Measurements from ENCODE around the gene B4GALT5. TPM values are rescaled to one million over a fixed set of nuclear protein-coding genes. Genes with fewer than 3 reads are reported as not detected.

The B4GALT5 gene
- total RNA-seq, 2 donors from 2014 or later = 34.5 to 56.2 TPM

GRCh38 chr20:49757597-49757996 lies 43.9 kb upstream of the B4GALT5 start:
- Histone ChIP-seq H3K4me3 (no peak overlapping the region), H3K9me3 (no peaks in the 10 kb centered on the region)
- intact Hi-C loops (cut with DNase I) = no loop called here

GRCh38 chr20:49756241-49756640 lies 42.6 kb upstream of the B4GALT5 start:
- no peak overlapping the region for H3K4me3 ChIP-seq
- intact Hi-C loops (cut with DNase I) = no loop called here
- DNase-seq = no peak
- no peaks in the 10 kb centered on the region for H3K27me3 ChIP-seq
- no peaks in the 10 kb centered on the region for H3K9me3 ChIP-seq
- no peak overlapping the region for H3K9ac ChIP-seq (ENCODE audit: low read depth in 2 of 2, low read length in 2 of 2)
- no peak overlapping the region for H3K27ac ChIP-seq
- H3K4me1 ChIP-seq = no peaks in the 10 kb centered on the region
- H3K36me3 ChIP-seq = no peaks in the 10 kb centered on the region
- TF ChIP-seq CTCF (IDR thresholded peaks at IDR 0.05) = no peak

More at GRCh38 chr20:49757597-49757996, 43.9 kb upstream of the B4GALT5 start:
- no peak for TF ChIP-seq CTCF (IDR thresholded peaks at IDR 0.05)
- Histone ChIP-seq H3K4me1 (no peaks in the 10 kb centered on the region), H3K27ac (no peak overlapping the region), H3K36me3 (no peaks in the 10 kb centered on the region), H3K9ac (ENCODE audit: low read depth in 2 of 2, low read length in 2 of 2) (no peak overlapping the region), H3K27me3 (no peaks in the 10 kb centered on the region)
- no peak for DNase-seq

GRCh38 chr20:49754596-49754995 lies 40.9 kb upstream of the B4GALT5 start:
- no peak for TF ChIP-seq CTCF (IDR thresholded peaks at IDR 0.05)
- Histone ChIP-seq H3K9me3 (no peaks in the 10 kb centered on the region), H3K27ac (no peak overlapping the region), H3K4me1 (no peaks in the 10 kb centered on the region), H3K9ac (ENCODE audit: low read depth in 2 of 2, low read length in 2 of 2) (no peak overlapping the region), H3K4me3 (no peak overlapping the region), H3K36me3 (no peaks in the 10 kb centered on the region), H3K27me3 (no peaks in the 10 kb centered on the region)
- DNase-seq = no peak
- intact Hi-C loops (cut with DNase I) = no loop called here

GRCh38 chr20:49753133-49753532 lies 39.5 kb upstream of the B4GALT5 start:
- Histone ChIP-seq H3K9me3 (no peaks in the 10 kb centered on the region), H3K27ac (no peak overlapping the region), H3K9ac (ENCODE audit: low read depth in 2 of 2, low read length in 2 of 2) (no peak overlapping the region), H3K4me3 (no peak overlapping the region), H3K4me1 (peaks cover 2% of the 10 kb centered on the region), H3K27me3 (no peaks in the 10 kb centered on the region), H3K36me3 (no peaks in the 10 kb centered on the region)
- intact Hi-C loops (cut with DNase I) = no loop called here
- no peak for DNase-seq
- no peak for TF ChIP-seq CTCF (IDR thresholded peaks at IDR 0.05)

GRCh38 chr20:49752201-49752903 lies 38.7 kb upstream of the B4GALT5 start:
- intact Hi-C loops (cut with DNase I) = no loop called here
- H3K9me3 ChIP-seq = no peaks in the 10 kb centered on the region
- H3K4me3 ChIP-seq = no peak overlapping the region
- H3K4me1 ChIP-seq = peaks cover 6% of the 10 kb centered on the region
- no peak for TF ChIP-seq CTCF (IDR thresholded peaks at IDR 0.05)
- no peak overlapping the region for H3K27ac ChIP-seq
- H3K27me3 ChIP-seq = no peaks in the 10 kb centered on the region
- no peak overlapping the region for H3K9ac ChIP-seq (ENCODE audit: low read depth in 2 of 2, low read length in 2 of 2)
- no peak for DNase-seq
- H3K36me3 ChIP-seq = no peaks in the 10 kb centered on the region
